ENCODE data around the gene C7orf57.

The C7orf57 gene

GRCh38 chr7:48046458-48046857 is 11.1 kb downstream of the C7orf57 start:
- H4K20me1 ChIP-seq (ENCODE audit: insufficient read depth) = no peaks in the 10 kb centered on the region

DNA sequence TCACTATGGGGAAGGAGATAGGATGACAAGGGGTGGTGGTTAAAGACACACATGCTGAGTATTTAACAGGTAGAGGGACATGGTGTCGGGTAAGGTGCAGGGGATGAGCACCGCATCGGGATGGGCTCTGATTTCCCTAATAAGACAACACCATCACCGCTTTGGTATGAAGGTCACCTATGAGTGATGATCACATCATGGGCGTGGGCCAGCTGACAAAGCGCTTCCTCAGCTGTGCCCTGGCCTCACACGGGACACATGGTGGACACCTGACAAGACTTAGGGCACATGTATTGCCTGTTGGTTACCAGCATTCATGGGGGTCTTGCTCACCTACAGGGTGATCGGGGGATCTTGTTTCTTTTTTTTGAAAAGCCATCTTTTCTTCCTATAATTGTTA is 12.8 kb downstream of the C7orf57 start:
- Histone ChIP-seq H3K36me3 (ENCODE audit: insufficient read depth) (no peaks in the 10 kb centered on the region), H3K4me1 (ENCODE audit: low read depth, poor library complexity, severe bottlenecking) (no peaks in the 10 kb centered on the region), H3K79me2 (ENCODE audit: insufficient read depth, low read depth) (no peaks in the 10 kb centered on the region), H3K9ac (no peak overlapping the region), H2AFZ (ENCODE audit: low read depth) (no peak overlapping the region), H3K27me3 (ENCODE audit: insufficient read depth, low read depth) (no peaks in the 10 kb centered on the region), H4K20me1 (ENCODE audit: insufficient read depth) (no peaks in the 10 kb centered on the region), H3K4me3 (IDR thresholded peaks at IDR 0.05; ENCODE audit: insufficient read depth, low read depth, low read length) (no peak overlapping the region), H3K4me2 (no peak overlapping the region), H3K27ac (no peak overlapping the region)
- TF ChIP-seq, protein P1, sequence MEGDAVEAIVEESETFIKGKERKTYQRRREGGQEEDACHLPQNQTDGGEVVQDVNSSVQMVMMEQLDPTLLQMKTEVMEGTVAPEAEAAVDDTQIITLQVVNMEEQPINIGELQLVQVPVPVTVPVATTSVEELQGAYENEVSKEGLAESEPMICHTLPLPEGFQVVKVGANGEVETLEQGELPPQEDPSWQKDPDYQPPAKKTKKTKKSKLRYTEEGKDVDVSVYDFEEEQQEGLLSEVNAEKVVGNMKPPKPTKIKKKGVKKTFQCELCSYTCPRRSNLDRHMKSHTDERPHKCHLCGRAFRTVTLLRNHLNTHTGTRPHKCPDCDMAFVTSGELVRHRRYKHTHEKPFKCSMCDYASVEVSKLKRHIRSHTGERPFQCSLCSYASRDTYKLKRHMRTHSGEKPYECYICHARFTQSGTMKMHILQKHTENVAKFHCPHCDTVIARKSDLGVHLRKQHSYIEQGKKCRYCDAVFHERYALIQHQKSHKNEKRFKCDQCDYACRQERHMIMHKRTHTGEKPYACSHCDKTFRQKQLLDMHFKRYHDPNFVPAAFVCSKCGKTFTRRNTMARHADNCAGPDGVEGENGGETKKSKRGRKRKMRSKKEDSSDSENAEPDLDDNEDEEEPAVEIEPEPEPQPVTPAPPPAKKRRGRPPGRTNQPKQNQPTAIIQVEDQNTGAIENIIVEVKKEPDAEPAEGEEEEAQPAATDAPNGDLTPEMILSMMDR (conservative IDR thresholded peaks at IDR 0.05; ENCODE audit: low read depth, low read length) = no peak

More at GRCh38 chr7:48046458-48046857, 11.1 kb downstream of the C7orf57 start:
- H3K27ac ChIP-seq = no peak overlapping the region
- H3K9ac ChIP-seq = no peak overlapping the region
- H2AFZ ChIP-seq (ENCODE audit: low read depth) = no peak overlapping the region
- TF ChIP-seq, protein P1 (conservative IDR thresholded peaks at IDR 0.05; ENCODE audit: low read depth, low read length) = no peak
- H3K36me3 ChIP-seq (ENCODE audit: insufficient read depth) = no peaks in the 10 kb centered on the region
- H3K4me1 ChIP-seq (ENCODE audit: low read depth, poor library complexity, severe bottlenecking) = no peaks in the 10 kb centered on the region
- no peak overlapping the region for H3K4me3 ChIP-seq (IDR thresholded peaks at IDR 0.05; ENCODE audit: insufficient read depth, low read depth, low read length)
- H3K27me3 ChIP-seq (ENCODE audit: insufficient read depth, low read depth) = no peaks in the 10 kb centered on the region
- H3K4me2 ChIP-seq = no peak overlapping the region
- H3K79me2 ChIP-seq (ENCODE audit: insufficient read depth, low read depth) = no peaks in the 10 kb centered on the region

DNA sequence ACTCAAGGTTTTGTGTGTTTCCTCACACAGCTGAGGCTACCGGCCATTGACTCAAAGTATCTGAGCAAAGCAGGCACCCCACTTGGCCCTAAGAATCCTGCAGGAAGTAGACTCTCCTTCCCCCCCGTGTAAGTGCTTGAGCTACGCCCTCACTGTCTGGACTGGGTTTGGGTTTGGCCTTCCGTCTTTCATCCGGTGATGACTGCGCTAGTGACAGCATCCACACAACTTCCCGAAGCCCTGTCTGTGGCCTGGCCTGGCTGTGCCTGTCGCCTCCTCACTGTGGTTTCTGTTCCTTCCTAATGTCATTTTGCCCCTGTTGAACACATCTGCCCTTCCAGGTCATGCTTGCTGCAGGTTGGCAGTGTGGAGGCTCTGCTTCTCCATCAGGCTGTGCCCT is 14.5 kb downstream of the C7orf57 start:
- no peak overlapping the region for H2AFZ ChIP-seq (ENCODE audit: low read depth)
- H3K27me3 ChIP-seq (ENCODE audit: insufficient read depth, low read depth) = no peaks in the 10 kb centered on the region
- no peaks in the 10 kb centered on the region for H3K4me1 ChIP-seq (ENCODE audit: low read depth, poor library complexity, severe bottlenecking)
- H3K9ac ChIP-seq = no peak overlapping the region
- H4K20me1 ChIP-seq (ENCODE audit: insufficient read depth) = no peaks in the 10 kb centered on the region
- H3K27ac ChIP-seq = no peak overlapping the region
- H3K4me3 ChIP-seq (IDR thresholded peaks at IDR 0.05; ENCODE audit: insufficient read depth, low read depth, low read length) = no peak overlapping the region
- H3K36me3 ChIP-seq (ENCODE audit: insufficient read depth) = no peaks in the 10 kb centered on the region
- H3K79me2 ChIP-seq (ENCODE audit: insufficient read depth, low read depth) = no peaks in the 10 kb centered on the region
- TF ChIP-seq, protein P1 (conservative IDR thresholded peaks at IDR 0.05; ENCODE audit: low read depth, low read length) = no peak
- no peak overlapping the region for H3K4me2 ChIP-seq

DNA sequence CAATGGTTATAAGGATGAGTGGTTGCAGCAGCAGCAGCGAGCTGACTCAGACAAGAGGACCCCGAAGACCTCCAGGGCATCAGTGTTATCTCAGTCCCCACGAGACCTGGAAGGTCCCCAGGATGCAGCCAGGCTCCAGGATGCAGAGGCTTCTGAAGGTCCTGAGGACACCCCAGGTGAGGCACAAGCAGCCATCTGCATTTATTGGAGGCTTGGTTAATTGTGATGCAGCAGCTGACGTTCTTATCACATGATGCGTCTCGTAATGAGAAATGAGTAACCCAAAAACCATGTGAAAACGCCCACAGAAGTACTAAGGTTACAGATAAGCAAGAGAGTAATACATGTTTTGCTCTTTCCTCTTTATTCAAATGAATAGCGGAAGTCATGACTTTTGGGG is 17.4 kb downstream of the C7orf57 start:
- Histone ChIP-seq H2AFZ (ENCODE audit: low read depth) (no peak overlapping the region), H3K4me3 (IDR thresholded peaks at IDR 0.05; ENCODE audit: insufficient read depth, low read depth, low read length) (no peak overlapping the region), H3K4me2 (no peak overlapping the region), H3K79me2 (ENCODE audit: insufficient read depth, low read depth) (no peaks in the 10 kb centered on the region), H3K9ac (no peak overlapping the region), H3K4me1 (ENCODE audit: low read depth, poor library complexity, severe bottlenecking) (no peaks in the 10 kb centered on the region), H4K20me1 (ENCODE audit: insufficient read depth) (no peaks in the 10 kb centered on the region), H3K27ac (no peak overlapping the region), H3K27me3 (ENCODE audit: insufficient read depth, low read depth) (no peaks in the 10 kb centered on the region), H3K36me3 (ENCODE audit: insufficient read depth) (no peaks in the 10 kb centered on the region)
- TF ChIP-seq, protein P1 (conservative IDR thresholded peaks at IDR 0.05; ENCODE audit: low read depth, low read length) = no peak
